BLaER1 treated with 17β-estradiol and CSF1 and Interleukin-3, amounts not matched to agents 10 nM and 100 nM (cell line): ENCODE measurements around the gene AP3D1.
A peak's percentile ranks its signal among the peaks of the same experiment; 100 is the strongest.

Experiments used
- H3K27ac ChIP-seq, 11 experiments: shearing (Covaris generic); formaldehyde crosslinking; 2 replicates each; pipeline ENCODE4 v1.8.1; 2022
- H3K27me3 ChIP-seq, 11 experiments: shearing (Covaris generic); formaldehyde crosslinking; 2 replicates each; pipeline ENCODE4 v1.8.1; 2022
- H3K36me3 ChIP-seq, 11 experiments: shearing (Covaris generic); formaldehyde crosslinking; 2 replicates each; pipeline ENCODE4 v1.8.1; 2022
- H3K4me1 ChIP-seq, 10 experiments: shearing (Covaris generic); formaldehyde crosslinking; 2 replicates each; pipeline ENCODE4 v1.8.1; 2022
- H3K4me2 ChIP-seq, 11 experiments: shearing (Covaris generic); formaldehyde crosslinking; 2 replicates each; pipeline ENCODE4 v1.8.1; 2022
- H3K4me3 ChIP-seq, 10 experiments: shearing (Covaris generic); formaldehyde crosslinking; 2 replicates each; pipeline ENCODE4 v1.8.1; 2022
- H3K9ac ChIP-seq, 11 experiments: shearing (Covaris generic); formaldehyde crosslinking; 2 replicates each; pipeline ENCODE4 v1.8.1; 2022
- H3K9me3 ChIP-seq, 11 experiments: shearing (Covaris generic); formaldehyde crosslinking; replicated peaks in 1 of 11; 2 replicates each; pipeline ENCODE4 v1.8.1; 2022
- H4K20me1 ChIP-seq, 11 experiments: shearing (Covaris generic); formaldehyde crosslinking; 2 replicates each; pipeline ENCODE4 v1.8.1; 2022
- Cebpa-rat ChIP-seq, 11 experiments: shearing (Covaris generic); IDR thresholded peaks; 2 replicates each; pipeline ENCODE4 v1.8.1; 2022

The AP3D1 gene

GRCh38 chr19:2108251-2109016 lies 42.9 kb downstream of the AP3D1 start:
- Histone ChIP-seq H3K27me3 (no peaks in the 10 kb centered on the region), H3K4me2 (peak overlapping the region; percentile 45 to 86 (median 66)), H3K9ac (peak overlapping the region in 9 of 11 experiments; percentile 1 to 48 (median 28); a peak in 11 of 22 replicates), H4K20me1 (peaks cover 58 to 100% (median 83%) of the 10 kb centered on the region in 11 experiments), H3K36me3 (peaks cover 81 to 91% (median 86%) of the 10 kb centered on the region in 11 experiments), H3K4me3 (no peak overlapping the region; a peak in 3 of 20 replicates), H3K4me1 (peaks cover 34 to 69% (median 60%) of the 10 kb centered on the region in 10 experiments), H3K27ac (peak overlapping the region in 2 of 11 experiments; percentile 3 to 62; a peak in 2 of 22 replicates), H3K9me3 (peaks cover 13 to 28% (median 23%) of the 10 kb centered on the region in 11 experiments)
- TF ChIP-seq Cebpa-rat (IDR thresholded peaks at IDR 0.05): no peak

DNA sequence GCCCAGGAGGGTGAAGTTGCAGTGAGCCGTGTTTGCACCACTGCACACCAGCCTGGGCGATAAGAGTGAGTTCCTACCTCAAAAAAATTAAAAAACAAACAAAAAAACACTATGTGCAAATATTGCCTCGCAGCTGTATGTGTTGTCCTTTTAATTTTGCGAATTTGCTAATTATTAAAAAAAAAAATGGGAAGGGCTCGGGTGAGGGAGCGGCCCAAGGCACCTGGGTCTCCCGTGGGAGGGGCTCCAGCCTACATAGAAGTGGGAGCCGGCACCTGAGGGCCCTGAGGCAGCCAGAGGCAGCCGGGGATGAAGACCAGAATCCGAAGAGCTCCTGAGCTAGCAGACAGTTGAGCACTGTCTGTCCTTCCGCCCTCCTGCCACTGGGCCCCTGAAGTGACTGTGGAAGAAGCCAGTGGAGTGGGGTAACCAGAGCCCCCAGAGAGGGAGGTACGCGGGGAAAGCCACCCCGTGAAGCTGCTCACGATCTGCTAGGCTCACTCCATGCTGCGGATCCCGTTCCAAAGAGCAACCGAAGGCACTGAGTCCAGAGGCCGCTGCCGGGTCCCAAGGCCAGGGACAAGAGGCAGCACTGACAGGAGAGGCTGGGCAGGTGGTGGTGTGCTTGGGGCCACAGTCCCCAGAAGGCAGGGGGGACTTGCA lies 48.2 kb downstream of the AP3D1 start:
- Histone ChIP-seq H3K4me3 (no peak overlapping the region), H3K27me3 (no peaks in the 10 kb centered on the region), H3K4me1 (peaks cover 24 to 33% (median 27%) of the 10 kb centered on the region in 10 experiments), H3K9ac (no peak overlapping the region), H3K4me2 (no peak overlapping the region), H4K20me1 (peaks cover 39 to 99% (median 72%) of the 10 kb centered on the region in 11 experiments), H3K9me3 (peaks cover 13 to 28% (median 23%) of the 10 kb centered on the region in 11 experiments), H3K36me3 (peaks cover 71 to 81% (median 74%) of the 10 kb centered on the region in 11 experiments), H3K27ac (no peak overlapping the region)
- TF ChIP-seq Cebpa-rat (IDR thresholded peaks at IDR 0.05): no peak

- Histone ChIP-seq H3K9me3 (peaks cover 13 to 28% (median 23%) of the 10 kb centered on the region in 11 experiments), H3K9ac (no peak overlapping the region), H3K27ac (no peak overlapping the region), H3K36me3 (peaks cover 70 to 78% (median 72%) of the 10 kb centered on the region in 11 experiments), H3K4me1 (peaks cover 23 to 32% (median 26%) of the 10 kb centered on the region in 10 experiments), H3K4me2 (no peak overlapping the region), H3K4me3 (no peak overlapping the region), H4K20me1 (peaks cover 42 to 98% (median 72%) of the 10 kb centered on the region in 11 experiments; a peak in 21 of 22 replicates), H3K27me3 (no peaks in the 10 kb centered on the region)
- no peak for TF ChIP-seq Cebpa-rat (IDR thresholded peaks at IDR 0.05)
Observed at GRCh38 chr19:2101417-2102335, 49.7 kb downstream of the AP3D1 start.

GRCh38 chr19:2100719-2101061 lies 50.7 kb downstream of the AP3D1 start:
- no peak for TF ChIP-seq Cebpa-rat (IDR thresholded peaks at IDR 0.05)
- H4K20me1 ChIP-seq: peaks cover 42 to 88% (median 62%) of the 10 kb centered on the region in 11 experiments; a peak in 21 of 22 replicates
- peaks cover 60 to 69% (median 63%) of the 10 kb centered on the region in 11 experiments for H3K36me3 ChIP-seq
- peaks cover 9 to 21% (median 17%) of the 10 kb centered on the region in 11 experiments for H3K9me3 ChIP-seq
- no peak overlapping the region for H3K27ac ChIP-seq
- H3K4me3 ChIP-seq: no peak overlapping the region
- H3K27me3 ChIP-seq: no peaks in the 10 kb centered on the region
- no peak overlapping the region for H3K9ac ChIP-seq
- H3K4me2 ChIP-seq: no peak overlapping the region
- peaks cover 15 to 22% (median 17%) of the 10 kb centered on the region in 10 experiments for H3K4me1 ChIP-seq

DNA sequence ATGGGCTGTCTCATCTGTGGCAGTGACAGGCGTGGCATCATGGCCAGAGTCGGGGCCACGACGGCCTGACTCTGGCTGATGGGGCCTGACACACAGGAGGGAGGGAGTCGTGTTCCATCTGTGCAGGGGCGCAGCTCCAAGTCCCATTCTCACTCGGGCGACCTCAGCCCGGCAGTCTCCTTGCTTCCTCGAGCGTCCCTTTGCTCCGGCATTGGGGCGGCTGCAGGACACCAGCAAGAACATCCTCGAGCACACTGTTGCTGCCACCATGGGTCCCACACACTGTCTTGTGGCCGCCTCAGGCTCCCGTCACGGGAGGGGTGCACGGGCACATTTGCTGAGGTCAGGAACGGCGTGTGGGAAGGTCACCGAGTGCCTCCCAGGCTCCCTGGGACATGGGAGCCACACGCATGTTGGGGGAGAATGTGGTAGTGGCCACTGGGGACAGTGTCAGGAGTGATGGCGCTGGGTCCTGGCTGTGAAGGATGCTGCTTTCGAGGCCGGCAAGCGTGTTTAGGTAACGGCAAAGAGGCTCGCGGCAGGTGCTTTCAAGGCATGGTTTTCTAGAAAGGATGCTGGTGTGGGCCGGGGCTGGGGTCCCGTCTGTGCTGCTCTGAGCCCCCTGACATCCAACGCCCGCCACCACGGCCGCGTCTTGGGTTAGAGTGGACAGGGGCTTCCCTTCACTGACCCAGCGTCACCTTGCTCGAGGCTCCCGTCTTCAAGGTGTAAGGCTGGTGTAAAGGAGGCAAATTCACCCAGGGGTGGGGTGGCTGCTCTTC lies 51.2 kb downstream of the AP3D1 start:
- Histone ChIP-seq H3K4me3 (no peak overlapping the region), H3K4me1 (peaks cover 14 to 28% (median 18%) of the 10 kb centered on the region in 10 experiments), H3K36me3 (peaks cover 55 to 63% (median 57%) of the 10 kb centered on the region in 11 experiments), H3K9ac (no peak overlapping the region), H3K4me2 (no peak overlapping the region), H3K9me3 (peaks cover 4 to 16% (median 12%) of the 10 kb centered on the region in 11 experiments; a peak in 21 of 22 replicates), H3K27ac (no peak overlapping the region), H4K20me1 (peaks cover 42 to 83% (median 57%) of the 10 kb centered on the region in 11 experiments; a peak in 21 of 22 replicates), H3K27me3 (no peaks in the 10 kb centered on the region)
- no peak for TF ChIP-seq Cebpa-rat (IDR thresholded peaks at IDR 0.05)

- TF ChIP-seq Cebpa-rat (IDR thresholded peaks at IDR 0.05): no peak
- Histone ChIP-seq H3K4me3 (no peak overlapping the region), H3K27me3 (no peaks in the 10 kb centered on the region), H3K4me2 (no peak overlapping the region), H3K9ac (no peak overlapping the region), H3K27ac (no peak overlapping the region), H3K36me3 (peaks cover 44 to 53% (median 46%) of the 10 kb centered on the region in 11 experiments), H3K9me3 (peaks cover 0 to 5% (median 1%) of the 10 kb centered on the region in 11 experiments; a peak in 9 of 22 replicates), H4K20me1 (peaks cover 39 to 72% (median 48%) of the 10 kb centered on the region in 11 experiments; a peak in 21 of 22 replicates), H3K4me1 (peaks cover 14 to 38% (median 18%) of the 10 kb centered on the region in 10 experiments)
Observed at GRCh38 chr19:2099054-2099501, 52.3 kb downstream of the AP3D1 start.

GRCh38 chr19:2097886-2098327 lies 53.5 kb downstream of the AP3D1 start:
- Histone ChIP-seq H3K4me3 (peak overlapping the region in 2 of 10 experiments; percentile 55 to 61; a peak in 2 of 20 replicates), H3K4me2 (peak overlapping the region; percentile 81 to 100 (median 95)), H4K20me1 (peaks cover 27 to 61% (median 44%) of the 10 kb centered on the region in 11 experiments; a peak in 21 of 22 replicates), H3K27me3 (no peaks in the 10 kb centered on the region), H3K9ac (peak overlapping the region in 9 of 11 experiments; percentile 45 to 73 (median 69); a peak in 15 of 22 replicates), H3K36me3 (peaks cover 35 to 52% (median 41%) of the 10 kb centered on the region in 11 experiments), H3K4me1 (peaks cover 25 to 44% (median 29%) of the 10 kb centered on the region in 10 experiments), H3K9me3 (no peaks in the 10 kb centered on the region), H3K27ac (no peak overlapping the region; a peak in 1 of 22 replicates)
- TF ChIP-seq Cebpa-rat (IDR thresholded peaks at IDR 0.05): no peak
